GM12878 (cell line): ENCODE measurements around the gene ARHGAP30. TPM values are rescaled to one million over a fixed set of nuclear protein-coding genes. Genes with fewer than 3 reads are reported as not detected.

Source experiments
- BMI1 ChIP-seq: fragments of 450-650 bp; IDR thresholded peaks from 2 replicates; pipeline ENCODE4 v1.6.1; 2016; ENCODE audit warnings: mild to moderate bottlenecking, moderate library complexity, borderline replicate concordance
- CBFB ChIP-seq: IDR thresholded peaks from 2 replicates; pipeline ENCODE4 v1.6.1; 2016; ENCODE audit warnings: antibody characterized with exemption, low read depth
- CBX3 ChIP-seq: fragments of 200-600 bp; sonication (generic); IDR thresholded peaks from 2 replicates; pipeline ENCODE4 v1.6.1; 2016; ENCODE audit warnings: low read depth, borderline replicate concordance
- CHD4 ChIP-seq: fragments of 200-600 bp; sonication (generic); IDR thresholded peaks from 2 replicates; pipeline ENCODE4 v1.6.1; 2016; ENCODE audit warnings: mild to moderate bottlenecking
- CREM ChIP-seq: IDR thresholded peaks from 2 replicates; pipeline ENCODE4 v1.6.1; 2014; ENCODE audit warnings: antibody characterized with exemption, low read depth
- EED ChIP-seq: sonication (generic); IDR thresholded peaks from 2 replicates; pipeline ENCODE4 v1.6.1; 2016; ENCODE audit warnings: antibody characterized with exemption, low read depth
- ETV6 ChIP-seq, 2 experiments: fragments of 450-650 bp in 1 of 2; IDR thresholded peaks in 1 of 2; conservative IDR thresholded peaks in 1 of 2; 2 replicates each; pipeline ENCODE4 v1.6.1; 2014; ENCODE audit warnings: antibody characterized with exemption in 1 of 2, borderline replicate concordance in 1 of 2, low read depth in 1 of 2, mild to moderate bottlenecking in 1 of 2, moderate library complexity in 1 of 2
- GABPA ChIP-seq: IDR thresholded peaks from 2 replicates; pipeline ENCODE4 v1.6.1; 2014; ENCODE audit warnings: antibody characterized with exemption, low read depth, mild to moderate bottlenecking, inconsistent platforms
- HCFC1 ChIP-seq: fragments of 150-350 bp; IDR thresholded peaks from 2 replicates; pipeline ENCODE4 v1.6.1; 2014; ENCODE audit warnings: low read length
- KLF5 ChIP-seq: fragments of 450-650 bp; IDR thresholded peaks from 2 replicates; pipeline ENCODE4 v1.6.1; 2014; ENCODE audit warnings: mild to moderate bottlenecking; ENCODE audit not compliant: partially characterized antibody
- MTA2 ChIP-seq: fragments of 450-650 bp; IDR thresholded peaks from 2 replicates; pipeline ENCODE4 v1.6.1; 2016; ENCODE audit warnings: low read depth, mild to moderate bottlenecking, moderate library complexity
- MTA3 ChIP-seq: IDR thresholded peaks from 2 replicates; pipeline ENCODE4 v1.6.1; 2012; ENCODE audit warnings: low read length, inconsistent platforms, borderline replicate concordance
- MYB ChIP-seq: fragments of 150-350 bp; IDR thresholded peaks from 2 replicates; pipeline ENCODE4 v1.6.1; 2014; ENCODE audit warnings: mild to moderate bottlenecking, low read depth, low read length, borderline replicate concordance
- NFXL1 ChIP-seq: fragments of 450-650 bp; IDR thresholded peaks from 2 replicates; pipeline ENCODE4 v1.6.1; 2017; ENCODE audit warnings: antibody characterized with exemption, mild to moderate bottlenecking, borderline replicate concordance
- NFYB ChIP-seq: IDR thresholded peaks from 2 replicates; pipeline ENCODE4 v1.6.1; 2011; ENCODE audit warnings: low read depth, mild to moderate bottlenecking, low read length, improper control_type of control experiment, moderate library complexity; ENCODE audit not compliant: insufficient read depth
- NR2C2 ChIP-seq: IDR thresholded peaks from 2 replicates; pipeline ENCODE4 v1.6.1; 2011; ENCODE audit warnings: borderline replicate concordance, low read depth; ENCODE audit not compliant: control insufficient read depth, insufficient read length
- NR2F1 ChIP-seq: fragments of 450-650 bp; conservative IDR thresholded peaks from 2 replicates; pipeline ENCODE4 v1.6.1; 2017; ENCODE audit warnings: mild to moderate bottlenecking
- PML ChIP-seq: IDR thresholded peaks from 2 replicates; pipeline ENCODE4 v1.6.1; 2012; ENCODE audit warnings: low read length, inconsistent platforms
- POLR2AphosphoS5 ChIP-seq: IDR thresholded peaks from 2 replicates; pipeline ENCODE4 v1.6.1; 2011; ENCODE audit warnings: mild to moderate bottlenecking, low read length, inconsistent platforms
- POU2F2 ChIP-seq: IDR thresholded peaks from 3 replicates; pipeline ENCODE4 v1.6.1; 2011; ENCODE audit warnings: low read depth, mild to moderate bottlenecking, low read length, borderline replicate concordance
- RAD51 ChIP-seq: fragments of 450-650 bp; IDR thresholded peaks from 2 replicates; pipeline ENCODE4 v1.6.1; 2016; ENCODE audit warnings: moderate library complexity, mild to moderate bottlenecking, inconsistent platforms
- RBBP5 ChIP-seq: fragments of 200-600 bp; sonication (generic); conservative IDR thresholded peaks from 2 replicates; pipeline ENCODE4 v1.6.1; 2016
- SIN3A ChIP-seq: IDR thresholded peaks from 2 replicates; pipeline ENCODE4 v1.6.1; 2012; ENCODE audit warnings: low read depth, low read length, improper control_type of control experiment
- SPI1 ChIP-seq: IDR thresholded peaks from 2 replicates; pipeline ENCODE4 v1.6.1; 2011; ENCODE audit warnings: low read depth, mild to moderate bottlenecking, low read length, moderate library complexity, borderline replicate concordance; ENCODE audit not compliant: insufficient read depth
- SRF ChIP-seq, 2 experiments: IDR thresholded peaks; 2 replicates each; pipeline ENCODE4 v1.6.1; 2011; ENCODE audit warnings: low read depth in 2 of 2, low read length in 2 of 2, mild to moderate bottlenecking in 1 of 2, moderate library complexity in 1 of 2
- ZBED1 ChIP-seq: IDR thresholded peaks from 2 replicates; pipeline ENCODE4 v1.6.1; 2016; ENCODE audit warnings: borderline replicate concordance
- polyA plus RNA-seq, 11 experiments: library from polyadenylated mRNA; depleted of rRNA in 4 of 11; unstranded in 6 of 11; stranded (reverse) in 5 of 11; fragments of >200 nt; fragmentation: Nextera tagmentation in 4 of 11; fragmentation: Illumina TruSeq in 1 of 11; extraction: Ambion mirVana in 4 of 11; extraction: Trizol in 1 of 11; gene quantifications; 1 replicate in 1 of 11; 2 replicates in 10 of 11; pipeline versions ENCODE4 v1.2.1 to v1.2.3, GENCODE V29; 2011 to 2016; ENCODE audit warnings: inconsistent platforms in 2 of 11, missing spikeins in 2 of 11, low read depth in 1 of 11
- total RNA-seq, 4 experiments: library from RNA; depleted of rRNA in 3 of 4; stranded (reverse); fragments of >200 nt in 3 of 4; fragmentation: Illumina TruSeq in 1 of 4; extraction: Trizol in 1 of 4; gene quantifications; 2 replicates each; pipeline versions ENCODE4 v1.2.1 to v1.2.3, GENCODE V29; 2013 to 2021
- TF ChIP-seq, protein P1 (sequence below): IDR thresholded peaks from 2 replicates; pipeline ENCODE4 v1.6.1; 2011; ENCODE audit warnings: borderline replicate concordance, low read depth, mild to moderate bottlenecking, moderate library complexity, low read length; ENCODE audit not compliant: insufficient read depth, poor library complexity, severe bottlenecking
- TF ChIP-seq, protein P2 (sequence below): fragments of 450-650 bp; IDR thresholded peaks from 2 replicates; pipeline ENCODE4 v1.6.1; 2018; ENCODE audit warnings: borderline replicate concordance, mild to moderate bottlenecking; ENCODE audit not compliant: partially characterized antibody
- TF ChIP-seq, protein P3 (sequence below): IDR thresholded peaks from 2 replicates; pipeline ENCODE4 v1.6.1; 2011; ENCODE audit warnings: low read depth, mild to moderate bottlenecking, low read length, moderate library complexity, borderline replicate concordance; ENCODE audit errors: extremely low read depth

Gene ARHGAP30
- total and polyA plus RNA-seq, 10 of the 15 experiments (the other 5 are each of a cell fraction or from before 2014, with no cell fraction given): 12.9 to 143 (median 76.3) TPM

DNA sequence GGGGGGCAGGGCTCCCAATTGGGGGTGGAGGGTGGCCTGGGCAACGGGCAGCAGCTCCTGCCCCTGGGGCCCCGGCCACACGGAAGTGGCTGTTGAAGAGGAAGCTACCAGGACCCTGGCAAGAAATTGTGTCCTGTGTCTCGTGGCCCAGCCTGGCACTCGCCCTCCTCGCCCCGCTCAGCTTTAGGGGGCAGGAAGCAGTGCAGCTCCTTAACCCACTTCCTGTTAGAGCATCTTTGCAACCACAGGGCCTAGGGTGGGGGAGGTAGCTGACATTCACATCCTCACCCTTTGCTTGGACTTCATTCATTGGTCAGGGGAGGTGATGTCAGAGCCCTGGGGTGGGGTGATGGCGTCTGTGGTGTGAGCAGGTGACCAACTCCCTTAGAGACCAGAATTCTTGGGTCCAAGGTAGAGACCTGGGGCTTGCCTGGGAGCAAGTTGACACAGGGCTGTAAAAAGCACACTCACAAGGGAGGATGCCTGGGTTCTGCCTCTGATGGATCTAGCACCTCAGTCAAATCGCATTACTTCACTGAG lies at the start of gene ARHGAP30 (continued):
- TF ChIP-seq SPI1: peak; percentile 78
- TF ChIP-seq RAD51: peak; percentile 87
- TF ChIP-seq MYB: no peak
- TF ChIP-seq NFXL1: no peak
- peak; percentile 65 for TF ChIP-seq HCFC1
- TF ChIP-seq, protein P1, sequence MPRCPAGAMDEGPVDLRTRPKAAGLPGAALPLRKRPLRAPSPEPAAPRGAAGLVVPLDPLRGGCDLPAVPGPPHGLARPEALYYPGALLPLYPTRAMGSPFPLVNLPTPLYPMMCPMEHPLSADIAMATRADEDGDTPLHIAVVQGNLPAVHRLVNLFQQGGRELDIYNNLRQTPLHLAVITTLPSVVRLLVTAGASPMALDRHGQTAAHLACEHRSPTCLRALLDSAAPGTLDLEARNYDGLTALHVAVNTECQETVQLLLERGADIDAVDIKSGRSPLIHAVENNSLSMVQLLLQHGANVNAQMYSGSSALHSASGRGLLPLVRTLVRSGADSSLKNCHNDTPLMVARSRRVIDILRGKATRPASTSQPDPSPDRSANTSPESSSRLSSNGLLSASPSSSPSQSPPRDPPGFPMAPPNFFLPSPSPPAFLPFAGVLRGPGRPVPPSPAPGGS: peak; percentile 44
- TF ChIP-seq MTA3: peak; percentile 8; the same call in 1 of the 2 replicates
- peak; percentile 49 for TF ChIP-seq MTA2
- TF ChIP-seq ETV6 (conservative IDR thresholded peaks at IDR 0.05 in 1 of 2, IDR thresholded peaks at IDR 0.05 in 1 of 2; ENCODE audit: borderline replicate concordance in 1 of 2, low read depth in 1 of 2): peak in 1 of 2 experiments; percentile 87; a peak in 2 of 4 replicates
- TF ChIP-seq, protein P2, sequence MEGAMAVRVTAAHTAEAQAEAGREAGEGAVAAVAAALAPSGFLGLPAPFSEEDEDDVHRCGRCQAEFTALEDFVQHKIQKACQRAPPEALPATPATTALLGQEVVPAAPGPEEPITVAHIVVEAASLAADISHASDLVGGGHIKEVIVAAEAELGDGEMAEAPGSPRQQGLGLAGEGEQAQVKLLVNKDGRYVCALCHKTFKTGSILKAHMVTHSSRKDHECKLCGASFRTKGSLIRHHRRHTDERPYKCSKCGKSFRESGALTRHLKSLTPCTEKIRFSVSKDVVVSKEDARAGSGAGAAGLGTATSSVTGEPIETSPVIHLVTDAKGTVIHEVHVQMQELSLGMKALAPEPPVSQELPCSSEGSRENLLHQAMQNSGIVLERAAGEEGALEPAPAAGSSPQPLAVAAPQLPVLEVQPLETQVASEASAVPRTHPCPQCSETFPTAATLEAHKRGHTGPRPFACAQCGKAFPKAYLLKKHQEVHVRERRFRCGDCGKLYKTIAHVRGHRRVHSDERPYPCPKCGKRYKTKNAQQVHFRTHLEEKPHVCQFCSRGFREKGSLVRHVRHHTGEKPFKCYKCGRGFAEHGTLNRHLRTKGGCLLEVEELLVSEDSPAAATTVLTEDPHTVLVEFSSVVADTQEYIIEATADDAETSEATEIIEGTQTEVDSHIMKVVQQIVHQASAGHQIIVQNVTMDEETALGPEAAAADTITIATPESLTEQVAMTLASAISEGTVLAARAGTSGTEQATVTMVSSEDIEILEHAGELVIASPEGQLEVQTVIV: peak; percentile 56
- TF ChIP-seq NR2C2: no peak
- TF ChIP-seq ZBED1: no peak
- TF ChIP-seq POLR2AphosphoS5: peak; percentile 87
- no peak for TF ChIP-seq KLF5
- TF ChIP-seq CBX3: no peak
- TF ChIP-seq BMI1: no peak
- no peak for TF ChIP-seq CHD4
- peak; percentile 63 for TF ChIP-seq NR2F1
- TF ChIP-seq POU2F2: peak; percentile 74; the same call in 1 of the 3 replicates
- TF ChIP-seq PML: peak; percentile 96
- peak in 1 of 2 experiments; percentile 43; a peak in 1 of 4 replicates for TF ChIP-seq SRF (IDR thresholded peaks at IDR 0.05; ENCODE audit: low read depth in 2 of 2, low read length in 2 of 2)
- TF ChIP-seq GABPA: peak; percentile 90
- no peak; the same call in 1 of the 2 replicates for TF ChIP-seq SIN3A
- peak; percentile 71; the same call in 1 of the 2 replicates for TF ChIP-seq EED
- peak; percentile 98 for TF ChIP-seq CBFB
- TF ChIP-seq NFYB: peak; percentile 43; the same call in 1 of the 2 replicates
- TF ChIP-seq, protein P3, sequence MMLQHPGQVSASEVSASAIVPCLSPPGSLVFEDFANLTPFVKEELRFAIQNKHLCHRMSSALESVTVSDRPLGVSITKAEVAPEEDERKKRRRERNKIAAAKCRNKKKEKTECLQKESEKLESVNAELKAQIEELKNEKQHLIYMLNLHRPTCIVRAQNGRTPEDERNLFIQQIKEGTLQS: no peak
- TF ChIP-seq RBBP5: no peak
- peak; percentile 81; the same call in 1 of the 2 replicates for TF ChIP-seq CREM
